HG02678 (cell line): ENCODE results near the gene ZFP36L2.
A peak's percentile ranks its signal among the peaks of the same experiment; 100 is the strongest.

Experiments
- ATAC-seq: cut with Tn5 transposase; IDR thresholded peaks from one replicate; pipeline ENCODE4 v1.9.1; 2021; ENCODE audit warnings: mild to moderate bottlenecking, moderate library complexity; ENCODE audit not compliant: unreplicated experiment

ZFP36L2 gene

GRCh38 chr2:43248621-43249020 is 22.2 kb upstream of the ZFP36L2 start:
- ATAC-seq, result no peak

GRCh38 chr2:43246641-43247040 is 20.2 kb upstream of the ZFP36L2 start:
- no peak for ATAC-seq

GRCh38 chr2:43241558-43241957 is 15.2 kb upstream of the ZFP36L2 start:
- ATAC-seq, result no peak

- no peak for ATAC-seq
Observed at GRCh38 chr2:43240766-43241150, 14.4 kb upstream of the ZFP36L2 start.

- ATAC-seq, result peak; percentile 60
Observed at GRCh38 chr2:43239981-43240765, 13.8 kb upstream of the ZFP36L2 start.

GRCh38 chr2:43238813-43239212 is 12.4 kb upstream of the ZFP36L2 start:
- no peak for ATAC-seq

- ATAC-seq, result no peak
Observed at GRCh38 chr2:43238176-43238575, 11.8 kb upstream of the ZFP36L2 start.

GRCh38 chr2:43233218-43234212 is 7.1 kb upstream of the ZFP36L2 start:
- ATAC-seq, result no peak

GRCh38 chr2:43230951-43231827 is 4.8 kb upstream of the ZFP36L2 start:
- no peak for ATAC-seq

GRCh38 chr2:43230351-43230885 is 4.0 kb upstream of the ZFP36L2 start:
- ATAC-seq, result no peak

- ATAC-seq, result no peak
Observed at GRCh38 chr2:43228756-43229659, 2.6 kb upstream of the ZFP36L2 start.

GRCh38 chr2:43228321-43228751 is 1.9 kb upstream of the ZFP36L2 start:
- ATAC-seq, result no peak

GRCh38 chr2:43227830-43228281 is 1.4 kb upstream of the ZFP36L2 start:
- ATAC-seq, result no peak

GRCh38 chr2:43226955-43227829 is 786 bp upstream of the ZFP36L2 start:
- ATAC-seq, result no peak

GRCh38 chr2:43225788-43226557 is 433 bp downstream of the ZFP36L2 start:
- peak; percentile 30 for ATAC-seq

GRCh38 chr2:43225093-43225787 is 1.2 kb downstream of the ZFP36L2 start:
- peak; percentile 0 for ATAC-seq

- ATAC-seq, result no peak
Observed at GRCh38 chr2:43224571-43225092, 1.8 kb downstream of the ZFP36L2 start.
